Kidney (tissue), 14 donors: Measurements from ENCODE around the gene CLIP3. TPM values are rescaled to one million over a fixed set of nuclear protein-coding genes. Genes with fewer than 3 reads are reported as not detected.
"Not testable (repeated sequence)": the region's sequence is repeated elsewhere in the genome, so short reads cannot be mapped to it uniquely, and the experiment has no call there.

Experiments used
- DNase-seq, 5 donors: peaks; one replicate each; pipeline ENCODE4 v3.0.0-alpha.2; 2013 to 2020
- FAIRE-seq: peaks from 2 replicates; lab custom pipeline; 2012; peaks lifted over from hg19 to GRCh38; lab: Jason Lieb, UNC
- H3K27ac ChIP-seq, 2 donors: one replicate each; pipeline ENCODE4 v1.7.0; 2013; ENCODE audit warnings: low read depth in 2 of 2, low read length in 2 of 2, inconsistent platforms in 1 of 2
- H3K27me3 ChIP-seq: one replicate; pipeline ENCODE4 v1.7.1; 2013; ENCODE audit warnings: low read length, inconsistent platforms; ENCODE audit not compliant: control insufficient read depth, insufficient read depth
- H3K36me3 ChIP-seq, 3 donors: one replicate each; pipeline versions ENCODE4 v1.7.0 to v1.7.1; 2013; ENCODE audit warnings: low read length in 3 of 3, control low read depth in 1 of 3, inconsistent platforms in 1 of 3; ENCODE audit not compliant: insufficient read depth in 3 of 3, control insufficient read depth in 2 of 3
- H3K4me1 ChIP-seq, 3 donors: one replicate each; pipeline versions ENCODE4 v1.7.0 to v1.7.1; 2013; ENCODE audit warnings: low read length in 3 of 3, inconsistent platforms in 1 of 3, low read depth in 1 of 3; ENCODE audit not compliant: control insufficient read depth in 2 of 3, insufficient read depth in 2 of 3
- H3K4me3 ChIP-seq, 3 donors: one replicate each; pipeline versions ENCODE4 v1.7.0 to v1.8.1; 2013; ENCODE audit warnings: low read length in 3 of 3, control low read depth in 1 of 3, inconsistent platforms in 1 of 3
- H3K9ac ChIP-seq, 3 donors: one replicate each; pipeline versions ENCODE4 v1.7.0 to v1.7.1; 2013; ENCODE audit warnings: low read length in 3 of 3, control low read depth in 1 of 3, inconsistent platforms in 1 of 3
- H3K9me3 ChIP-seq, 3 donors: one replicate each; pipeline versions ENCODE4 v1.7.0 to v1.7.1; 2013; ENCODE audit warnings: low read length in 3 of 3, control low read depth in 1 of 3, inconsistent platforms in 1 of 3; ENCODE audit not compliant: control insufficient read depth in 2 of 3, insufficient read depth in 1 of 3
- CTCF ChIP-seq: IDR thresholded peaks from 3 replicates; pipeline ENCODE4 v1.5.1; 2012; ENCODE audit warnings: mild to moderate bottlenecking, moderate library complexity, borderline replicate concordance; ENCODE audit not compliant: insufficient read depth; ENCODE audit errors: extremely low read depth
- intact Hi-C: fragments of 100-400 bp; cut with DNase I; formaldehyde crosslinking; loops from one replicate; pipeline ENCODE4 v1.11.1; 2022
- polyA plus RNA-seq: library from polyadenylated mRNA; stranded (reverse); fragments of 350-450 nt; fragmentation: Illumina TruSeq; extraction: RNeasy Lipid Tissue Mini Kit (QIAGEN cat#74804); gene quantifications from one replicate; pipeline ENCODE4 v1.2.3, GENCODE V29; 2014; ENCODE audit warnings: low read depth, low replicate concordance; ENCODE audit not compliant: insufficient read depth
- total RNA-seq: library from RNA; stranded (reverse); fragmentation: NEBNext Ultra II Directional; extraction: Animal tissue kit (Norgen Biotek cat#: 25700); gene quantifications from one replicate; pipeline ENCODE4 v1.2.1, GENCODE V29; 2021
- donor health status: control.
- donor health status: control.
- donor health status: control.
- donor health status: control.
- donor health status: control.
- donor health status: DM: yes; HTN: yes; CAD: no.
- donor health status: Normal renal cell carcinoma (clear cell type).

CLIP3 gene
- total and polyA plus RNA-seq, 2 donors from 2014 or later: 10.3 to 12.3 TPM

DNA sequence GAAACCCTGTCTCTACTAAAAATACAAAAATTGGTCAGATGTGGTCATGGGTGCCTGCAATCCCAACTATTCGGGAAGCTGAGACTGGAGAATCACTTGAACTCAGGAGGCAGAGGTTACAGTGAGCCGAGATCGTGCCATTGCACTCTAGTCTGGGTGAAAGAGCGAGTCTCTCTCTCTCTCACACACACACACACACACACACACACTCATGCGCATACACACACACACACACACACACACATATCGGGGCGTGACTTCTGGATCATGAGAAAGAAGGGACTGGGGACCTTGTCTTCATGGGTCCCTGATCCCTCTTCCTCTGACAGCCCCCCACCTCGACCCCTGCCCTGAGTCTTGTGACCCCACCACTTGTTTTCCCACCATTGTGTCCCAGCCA, 49.5 kb downstream of the CLIP3 start:
- FAIRE-seq (no peak), DNase-seq (no peak)
- no peak for TF ChIP-seq CTCF

DNA sequence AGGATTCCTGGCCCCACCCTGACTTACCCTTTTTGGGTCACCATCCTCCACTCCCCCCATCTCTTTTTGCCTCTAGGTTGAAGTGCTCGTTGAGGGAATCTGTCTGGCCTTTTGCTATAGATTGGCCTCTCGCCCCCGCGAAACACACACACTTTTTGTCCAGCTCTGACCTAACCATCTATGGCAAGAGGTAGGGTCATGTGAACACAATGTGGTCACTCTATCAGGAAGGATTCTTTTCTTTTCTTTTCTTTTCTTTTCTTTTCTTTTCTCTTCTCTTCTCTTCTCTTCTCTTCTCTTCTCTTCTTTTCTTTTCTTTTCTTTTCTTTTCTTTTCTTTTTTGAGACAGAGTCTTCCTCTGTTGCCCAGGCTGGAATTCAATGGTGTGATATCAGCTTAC, 51.7 kb downstream of the CLIP3 start:
- DNase-seq, H3K9me3 ChIP-seq, FAIRE-seq, H3K4me1 ChIP-seq, H3K27ac ChIP-seq, H3K36me3 ChIP-seq, H3K4me3 ChIP-seq, H3K9ac ChIP-seq, H3K27me3 ChIP-seq, intact Hi-C loops: not testable (repeated sequence)

More for the DNA sequence above, 49.5 kb downstream of the CLIP3 start:
- Histone ChIP-seq H3K9me3 (no peaks in the 10 kb centered on the region), H3K9ac (no peak overlapping the region), H3K27ac (no peak overlapping the region), H3K4me1 (no peaks in the 10 kb centered on the region), H3K27me3 (no peaks in the 10 kb centered on the region), H3K4me3 (no peak overlapping the region), H3K36me3 (no peaks in the 10 kb centered on the region)
- intact Hi-C loops: no loop called here

DNA sequence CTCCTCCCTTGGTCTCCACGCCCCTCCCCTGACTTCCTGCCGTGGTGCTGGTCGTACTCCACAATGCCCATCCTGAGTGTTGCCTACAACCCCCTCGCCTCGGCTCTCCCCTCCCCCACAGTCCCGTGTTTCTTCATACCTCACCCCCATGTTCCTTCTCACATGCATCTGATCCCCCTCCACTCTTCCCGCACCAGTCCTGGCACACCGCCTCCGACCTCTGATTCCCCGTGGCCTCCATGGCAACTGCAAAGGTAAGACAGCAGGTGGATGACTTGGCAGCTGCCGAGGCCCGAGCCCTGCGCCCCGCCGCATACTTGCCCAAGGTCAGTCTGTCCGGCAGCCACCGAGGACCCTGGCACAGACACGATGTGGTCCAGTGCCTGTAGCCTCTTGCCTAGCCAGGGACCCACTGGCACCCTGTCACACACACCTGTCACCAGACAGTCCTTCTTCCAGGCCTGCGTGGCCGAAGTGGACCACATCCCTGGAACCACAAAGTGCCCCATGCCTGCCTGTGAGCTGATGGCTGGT, 53.8 kb downstream of the CLIP3 start:
- DNase-seq (no peak), FAIRE-seq (no peak)
- H3K4me3 ChIP-seq: no peak overlapping the region
- H3K36me3 ChIP-seq: no peaks in the 10 kb centered on the region
- no peak for TF ChIP-seq CTCF
- no peak overlapping the region for H3K9ac ChIP-seq
- H3K4me1 ChIP-seq: no peaks in the 10 kb centered on the region
- H3K27me3 ChIP-seq: no peaks in the 10 kb centered on the region
- no peaks in the 10 kb centered on the region for H3K9me3 ChIP-seq
- H3K27ac ChIP-seq: no peak overlapping the region
- intact Hi-C loops: no loop called here

DNA sequence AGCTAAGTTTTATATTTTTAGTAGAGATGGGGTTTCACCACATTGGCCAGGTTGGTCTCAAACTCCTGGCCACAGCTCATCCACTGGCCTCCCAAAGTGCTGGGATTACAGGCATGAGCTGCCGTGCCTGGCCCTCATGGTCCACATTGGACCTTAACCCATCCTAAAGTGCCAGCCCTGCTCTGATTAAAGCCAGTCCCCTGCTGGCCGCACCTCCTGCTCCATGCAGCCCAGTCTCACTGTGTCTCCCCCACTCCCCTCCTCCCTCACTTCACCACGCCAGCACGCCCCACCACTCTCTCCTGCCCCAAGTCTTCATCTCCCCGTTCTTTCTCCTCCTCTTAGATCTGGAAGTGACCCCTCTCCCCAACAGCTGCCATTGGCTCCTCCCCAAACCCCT, 54.4 kb downstream of the CLIP3 start:
- Histone ChIP-seq H3K9ac (no peak overlapping the region), H3K4me1 (no peaks in the 10 kb centered on the region), H3K4me3 (no peak overlapping the region), H3K9me3 (no peaks in the 10 kb centered on the region), H3K27me3 (no peaks in the 10 kb centered on the region), H3K27ac (no peak overlapping the region), H3K36me3 (no peaks in the 10 kb centered on the region)
- intact Hi-C loops: no loop called here
- DNase-seq (no peak), FAIRE-seq (no peak)
- no peak for TF ChIP-seq CTCF
